GM18858 (cell line): ENCODE measurements around the gene ARFIP2.

Experiments
- ATAC-seq: cut with Tn5 transposase; IDR thresholded peaks from one replicate; pipeline ENCODE4 v1.9.1; 2021; ENCODE audit not compliant: unreplicated experiment

Gene ARFIP2

GRCh38 chr11:6482441-6482840, 1.3 kb upstream of the ARFIP2 start:
- no peak for ATAC-seq

DNA sequence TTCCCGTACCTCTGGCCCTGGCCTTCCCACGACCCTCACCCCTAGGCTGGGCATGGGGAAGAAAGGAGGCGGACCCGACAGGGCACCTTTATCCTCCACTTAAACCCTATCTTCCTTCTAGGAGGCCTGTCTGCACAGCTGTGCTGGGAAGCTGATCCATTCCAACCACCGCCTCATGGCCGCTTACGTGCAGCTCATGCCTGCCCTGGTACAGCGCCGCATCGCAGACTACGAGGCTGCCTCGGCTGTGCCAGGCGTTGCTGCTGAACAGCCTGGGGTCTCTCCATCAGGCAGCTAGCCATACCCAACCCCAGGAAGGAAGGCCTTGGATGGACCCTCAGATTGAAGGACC, 769 bp upstream of the ARFIP2 start:
- ATAC-seq, result no peak

DNA sequence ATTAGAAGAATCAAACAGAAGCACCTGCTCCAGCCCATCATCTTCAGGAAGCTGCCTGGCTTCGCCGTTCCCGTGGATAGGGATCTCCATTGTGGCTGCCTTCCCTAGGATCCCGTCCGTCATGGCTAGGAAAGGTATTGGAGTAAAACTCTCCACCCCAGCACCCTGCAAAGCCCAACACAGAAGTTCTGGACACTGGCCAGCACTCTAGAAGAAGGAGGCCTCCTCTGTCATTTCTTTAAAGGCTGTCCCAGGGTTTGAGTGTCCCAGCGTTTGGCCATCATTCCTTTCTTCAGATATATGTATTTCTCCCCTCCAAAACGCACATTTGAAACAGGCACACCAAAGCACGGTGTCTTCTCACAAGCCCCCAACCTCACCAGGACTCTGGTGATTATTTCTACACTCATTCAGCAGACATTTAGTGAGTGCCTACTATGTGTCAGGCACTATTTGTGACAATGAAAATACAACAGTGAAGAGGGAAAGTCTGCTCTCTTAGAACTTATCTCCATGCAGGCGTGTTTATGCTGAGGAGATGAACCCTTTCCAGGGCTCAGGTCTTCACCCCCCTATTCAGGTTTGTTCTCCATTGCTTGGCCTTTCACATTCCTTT, 724 bp downstream of the ARFIP2 start:
- no peak for ATAC-seq

DNA sequence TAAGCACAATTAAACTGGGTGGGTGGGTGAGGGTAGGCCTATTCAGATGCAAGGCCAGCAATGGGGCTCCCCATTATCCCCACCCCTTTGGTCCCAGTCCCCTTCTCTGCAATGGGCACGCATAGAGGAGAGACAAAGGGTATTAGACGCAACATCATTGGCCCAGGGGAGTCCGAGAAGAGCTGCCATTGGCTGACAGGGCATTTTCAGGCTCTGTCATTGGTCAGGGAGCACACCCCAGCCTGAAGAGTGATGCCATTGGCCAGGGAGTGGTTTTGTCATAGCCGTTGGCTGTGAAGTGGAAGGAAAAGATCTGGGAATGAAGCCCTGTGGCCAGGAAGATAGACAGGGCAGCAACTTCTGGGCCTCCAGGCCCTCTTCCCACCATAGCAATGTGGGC, 4.6 kb downstream of the ARFIP2 start:
- ATAC-seq, result no peak

- no peak for ATAC-seq
Observed at GRCh38 chr11:6475936-6476335, 5.2 kb downstream of the ARFIP2 start.

DNA sequence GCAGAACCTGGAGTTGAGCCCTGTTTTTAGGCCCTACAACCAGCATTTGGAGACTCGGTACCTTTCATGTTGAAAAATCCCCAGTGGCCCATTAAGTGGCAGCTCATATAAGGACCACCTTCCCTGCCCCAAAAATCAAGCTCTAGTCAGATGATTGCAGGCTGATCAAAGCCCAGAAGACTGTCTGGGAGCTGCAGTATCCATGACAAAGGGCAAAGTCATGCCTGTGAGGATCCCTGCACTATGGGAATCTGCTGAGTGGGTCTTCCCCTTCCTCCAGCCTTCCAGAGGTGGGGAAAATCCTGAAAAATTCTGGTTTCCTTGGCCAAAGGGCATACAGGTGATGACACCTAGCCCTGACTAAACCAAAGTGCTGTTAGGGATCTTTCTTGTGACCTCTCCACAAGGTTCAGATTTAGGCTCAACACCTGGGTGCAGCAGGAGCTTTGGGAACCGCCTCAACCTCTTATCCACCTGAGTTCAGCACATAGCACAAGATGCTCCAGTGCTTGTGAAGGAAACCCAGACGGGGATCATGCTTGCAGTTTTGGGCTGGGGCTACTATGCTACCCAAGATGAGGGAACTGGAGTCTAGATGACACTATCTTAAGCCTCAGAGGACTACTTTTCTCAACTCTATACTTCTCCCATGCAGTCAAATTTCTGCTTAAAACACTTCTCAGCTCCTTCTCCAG, 6.2 kb downstream of the ARFIP2 start:
- no peak for ATAC-seq

DNA sequence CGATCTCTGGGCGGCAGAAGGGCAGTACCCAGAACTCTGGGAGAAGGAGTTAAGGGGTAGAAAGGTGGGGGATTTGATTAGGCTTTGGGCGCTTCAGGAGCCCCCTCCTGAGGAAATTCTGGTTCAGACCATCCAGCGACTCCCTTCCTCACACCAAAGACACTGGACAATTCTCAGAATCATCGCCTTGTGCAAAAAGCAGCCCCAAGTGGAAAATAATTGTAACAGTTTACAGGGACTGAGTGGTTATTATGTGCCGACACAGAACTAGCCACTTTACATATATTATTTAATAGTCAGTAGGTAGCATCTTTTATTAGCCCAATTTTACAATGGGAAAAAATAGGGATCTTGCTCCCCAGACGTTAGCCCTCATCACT, 6.7 kb downstream of the ARFIP2 start:
- ATAC-seq, result no peak

GRCh38 chr11:6473451-6474412, 7.4 kb downstream of the ARFIP2 start, which contains the start of gene TRIM3:
TSS of gene TRIM3 (minus strand) at chr11:6473941. CDS start at chr11:6465695, 8,246 bp downstream.
- ATAC-seq, result no peak

- ATAC-seq, result no peak
Observed at GRCh38 chr11:6472934-6473333, 8.2 kb downstream of the ARFIP2 start.

DNA sequence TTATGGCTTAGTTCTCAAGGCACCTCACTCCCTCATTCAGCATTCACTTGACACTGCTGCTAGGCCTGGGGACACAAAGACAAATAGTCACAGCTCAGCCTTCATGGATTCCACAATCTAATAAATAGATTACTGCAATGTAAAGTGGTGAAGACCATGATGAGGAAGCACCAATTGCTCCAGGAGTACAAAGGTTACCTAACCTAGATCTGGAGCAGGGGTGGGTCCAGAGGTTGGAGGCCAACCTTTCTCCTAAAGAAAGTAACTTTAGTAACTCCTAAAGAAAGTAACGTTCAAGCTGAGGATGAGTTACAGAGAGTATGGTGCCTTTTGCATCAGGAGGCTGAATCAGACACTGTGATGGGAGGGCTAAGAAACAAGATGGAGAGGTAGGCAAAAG, 11.5 kb downstream of the ARFIP2 start:
- no peak for ATAC-seq

GRCh38 chr11:6468712-6469495, 12.2 kb downstream of the ARFIP2 start:
- peak; percentile 67 for ATAC-seq

- no peak for ATAC-seq
Observed at GRCh38 chr11:6459099-6459450, 22.1 kb downstream of the ARFIP2 start.

- no peak for ATAC-seq
Observed at GRCh38 chr11:6458352-6459098, 22.6 kb downstream of the ARFIP2 start.

GRCh38 chr11:6457581-6458320, 23.4 kb downstream of the ARFIP2 start:
- ATAC-seq, result no peak

DNA sequence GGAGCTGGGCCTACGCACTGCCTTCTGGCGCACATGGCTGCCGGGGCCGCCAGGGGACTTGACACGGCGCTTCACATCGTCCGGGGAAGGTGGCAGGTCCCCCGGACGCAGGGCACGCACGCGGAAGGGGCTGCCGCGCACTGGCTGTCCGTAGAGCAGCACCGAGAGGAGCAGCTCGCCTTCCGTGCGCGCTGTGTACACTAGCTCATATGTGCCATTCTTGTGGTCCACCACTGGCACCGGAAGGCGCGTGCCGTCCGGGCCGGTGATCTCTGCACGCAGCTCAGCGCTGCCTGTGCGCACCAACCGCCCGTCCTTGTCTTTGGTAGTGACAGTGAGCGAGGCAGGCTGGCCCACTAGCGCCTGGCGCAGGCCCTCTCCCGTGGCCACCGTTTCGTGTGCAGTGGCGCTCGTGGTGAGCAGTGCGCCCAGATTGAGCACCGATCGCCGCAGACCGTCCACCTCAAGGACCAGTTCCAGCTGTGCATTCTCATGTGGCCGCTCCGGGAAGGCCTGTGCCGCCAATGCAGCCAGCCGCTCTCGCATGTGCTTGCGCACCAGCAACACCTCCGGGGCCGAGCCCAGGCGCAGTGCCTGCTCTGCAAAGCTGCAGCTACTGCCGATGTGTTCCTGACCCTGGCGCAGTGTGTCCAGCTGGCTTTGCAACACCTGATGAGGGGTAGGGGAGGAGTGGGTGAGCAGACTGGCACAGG, 24.6 kb downstream of the ARFIP2 start:
- ATAC-seq, result no peak

DNA sequence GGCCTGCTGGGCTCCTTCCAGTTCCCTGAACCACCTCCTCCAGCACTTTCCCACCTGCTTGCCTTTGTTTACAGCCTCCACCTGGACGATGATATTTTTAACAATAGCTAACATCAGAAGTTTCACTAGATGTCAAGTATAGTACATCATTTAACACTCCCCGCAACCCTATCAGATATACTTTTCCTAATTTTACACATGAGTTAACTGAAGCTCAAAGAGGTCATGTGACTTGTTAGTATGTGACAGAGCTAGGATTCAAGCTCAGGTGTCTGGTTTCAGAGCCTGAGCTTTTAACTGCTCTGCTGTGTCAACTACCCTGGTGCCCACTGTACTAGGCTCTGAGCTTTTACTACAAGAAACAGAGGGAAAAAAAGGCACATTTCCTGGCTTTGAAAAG, 26.1 kb downstream of the ARFIP2 start:
- ATAC-seq, result no peak

GRCh38 chr11:6453152-6453551, 28.0 kb downstream of the ARFIP2 start:
- no peak for ATAC-seq

GRCh38 chr11:6452219-6452618, 28.9 kb downstream of the ARFIP2 start:
- ATAC-seq, result no peak

DNA sequence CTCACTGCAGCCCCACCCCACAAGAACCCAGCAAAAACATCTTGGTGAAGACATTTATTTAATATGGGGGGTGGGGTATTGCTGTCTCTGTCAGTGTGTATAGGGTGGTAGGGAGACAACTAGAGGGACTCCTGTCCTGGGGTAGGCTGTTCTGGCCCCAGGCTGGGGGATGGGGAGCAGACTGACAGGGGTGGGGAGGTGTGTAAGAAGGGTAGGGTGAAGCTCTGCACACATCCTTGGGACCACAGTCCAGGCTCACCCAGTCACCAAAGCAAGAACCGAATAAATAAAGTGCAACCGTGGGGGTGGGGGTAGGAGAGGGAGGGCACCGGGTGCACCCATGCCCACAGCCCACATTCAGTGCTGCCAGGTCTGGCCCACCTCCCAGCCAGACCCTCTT, 32.6 kb downstream of the ARFIP2 start:
- no peak for ATAC-seq
